Thoracic aorta (tissue), 2 donors: ENCODE measurements around the gene SAMM50. TPM values are rescaled to one million over a fixed set of nuclear protein-coding genes. Genes with fewer than 3 reads are reported as not detected.

Source experiments
- ATAC-seq: fragments of 150-250 bp; one replicate; pipeline ENCODE4 v1.8.0; 2017; ENCODE audit warnings: low read depth; ENCODE audit not compliant: insufficient number of reproducible peaks, low FRiP score
- DNase-seq: peaks from one replicate; pipeline ENCODE4 v3.0.0-alpha.2; 2020; ENCODE audit warnings: low spot score
- H3K27ac ChIP-seq, 2 donors: fragments of 200-600 bp; sonication (generic); 1 replicate in 1 of 2; 2 replicates in 1 of 2; pipeline ENCODE4 v1.5.1; 2016; ENCODE audit warnings: mild to moderate bottlenecking in 2 of 2, moderate library complexity in 2 of 2
- H3K27me3 ChIP-seq: fragments of 200-600 bp; sonication (generic); replicated peaks from 2 replicates; pipeline ENCODE4 v1.6.0; 2016; ENCODE audit warnings: mild to moderate bottlenecking; ENCODE audit not compliant: insufficient read depth
- H3K36me3 ChIP-seq: fragments of 200-600 bp; sonication (generic); one replicate; pipeline ENCODE4 v1.5.1; 2016
- H3K4me1 ChIP-seq, 2 donors: fragments of 200-600 bp; sonication (generic); 1 replicate in 1 of 2; 2 replicates in 1 of 2; pipeline versions ENCODE4 v1.5.1 to v1.6.0; 2016; ENCODE audit warnings: low read depth in 2 of 2, mild to moderate bottlenecking in 1 of 2; ENCODE audit not compliant: control insufficient read depth in 1 of 2
- H3K4me3 ChIP-seq: fragments of 200-600 bp; sonication (generic); 2 replicates; pipeline ENCODE4 v1.5.1; 2016; ENCODE audit warnings: mild to moderate bottlenecking
- H3K9me3 ChIP-seq: fragments of 200-600 bp; sonication (generic); 2 replicates; pipeline ENCODE4 v1.5.1; 2016
- CTCF ChIP-seq: fragments of 200-600 bp; sonication (generic); IDR thresholded peaks from one replicate; pipeline ENCODE4 v1.5.1; 2019; ENCODE audit warnings: antibody characterized with exemption
- total RNA-seq, 2 donors: library from RNA; depleted of rRNA; stranded (reverse); fragments of >200 nt; gene quantifications; one replicate each; pipeline versions ENCODE4 v1.1.0 to v1.2.3, GENCODE V29; 2016

The SAMM50 gene
- total RNA-seq, 2 donors from 2014 or later, result 22.6 to 28.1 TPM

GRCh38 chr22:44042249-44043218 is 87.3 kb downstream of the SAMM50 start:
- no peaks in the 10 kb centered on the region for H3K36me3 ChIP-seq
- H3K9me3 ChIP-seq, result no peaks in the 10 kb centered on the region
- no peak overlapping the region for H3K4me3 ChIP-seq
- no peaks in the 10 kb centered on the region for H3K4me1 ChIP-seq
- no peak for ATAC-seq
- TF ChIP-seq CTCF, result no peak
- H3K27me3 ChIP-seq, result no peaks in the 10 kb centered on the region
- DNase-seq, result no peak
- no peak overlapping the region for H3K27ac ChIP-seq

DNA sequence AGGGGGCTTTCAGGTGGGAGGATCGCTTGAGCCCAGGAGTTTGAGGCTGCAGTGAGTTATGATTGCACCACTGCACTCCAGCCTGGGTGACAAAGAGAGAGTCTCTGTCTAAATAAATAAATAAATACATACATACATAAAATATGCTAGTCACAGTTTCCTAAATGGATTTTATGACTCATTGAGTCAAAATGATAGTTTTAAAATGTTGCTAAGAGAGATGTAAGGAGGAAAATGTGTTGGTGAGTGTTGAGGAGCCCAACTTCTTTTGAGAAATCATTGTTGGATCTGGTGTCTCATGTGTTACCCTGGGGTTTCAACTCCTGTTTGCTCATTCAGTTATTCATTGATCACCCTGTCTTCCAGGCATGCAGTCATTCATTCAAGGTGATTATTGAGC is 89.9 kb downstream of the SAMM50 start:
- ATAC-seq, result no peak
- H3K27ac ChIP-seq, result no peak overlapping the region
- no peak overlapping the region for H3K4me3 ChIP-seq
- H3K4me1 ChIP-seq, result no peaks in the 10 kb centered on the region
- no peaks in the 10 kb centered on the region for H3K36me3 ChIP-seq
- no peaks in the 10 kb centered on the region for H3K9me3 ChIP-seq
- H3K27me3 ChIP-seq, result no peaks in the 10 kb centered on the region
- TF ChIP-seq CTCF, result no peak
- no peak for DNase-seq

Other genes with a start within 250 kb of the SAMM50 start
- gene EFCAB6, start 143.1 kb upstream of the SAMM50 start, total RNA-seq, result 1 to 10 TPM; 2.2 to 2.5 TPM
- gene SULT4A1, start 92.9 kb upstream of the SAMM50 start, total RNA-seq, result not detected
- gene PNPLA5, start 63.4 kb upstream of the SAMM50 start, total RNA-seq, result not detected
- not detected for gene PNPLA3, start 31.6 kb upstream of the SAMM50 start, total RNA-seq
- gene PARVB, start 68.9 kb downstream of the SAMM50 start, total RNA-seq, result 10 to 100 TPM; 15.3 to 17.2 TPM
- 10 to 100 TPM; 34.9 to 71.3 TPM for gene PARVG, start 225.5 kb downstream of the SAMM50 start, total RNA-seq